Epithelial cell of umbilical artery (primary cell): ENCODE results near the gene CD19. TPM values are rescaled to one million over a fixed set of nuclear protein-coding genes. Genes with fewer than 3 reads are reported as not detected.

Source experiments
- total RNA-seq: library from RNA; depleted of rRNA; stranded (reverse); fragments of >200 nt; gene quantifications from 2 replicates; pipeline ENCODE4 v1.2.3, GENCODE V29; 2014

Gene CD19
- 0.32 TPM in 1 of 2 replicates, not detected in the other for total RNA-seq

DNA sequence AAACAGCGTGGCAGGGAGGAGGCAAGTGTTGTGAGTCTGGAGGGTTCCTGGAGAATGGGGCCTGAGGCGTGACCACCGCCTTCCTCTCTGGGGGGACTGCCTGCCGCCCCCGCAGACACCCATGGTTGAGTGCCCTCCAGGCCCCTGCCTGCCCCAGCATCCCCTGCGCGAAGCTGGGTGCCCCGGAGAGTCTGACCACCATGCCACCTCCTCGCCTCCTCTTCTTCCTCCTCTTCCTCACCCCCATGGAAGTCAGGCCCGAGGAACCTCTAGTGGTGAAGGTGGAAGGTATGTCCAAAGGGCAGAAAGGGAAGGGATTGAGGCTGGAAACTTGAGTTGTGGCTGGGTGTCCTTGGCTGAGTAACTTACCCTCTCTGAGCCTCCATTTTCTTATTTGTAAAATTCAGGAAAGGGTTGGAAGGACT lies at the start of gene CD19:
Gene CD19, plus strand, starts transcription at position 171 of the 425 bp plus-strand sequence. Its CDS starts 30 bp downstream, at position 201.

DNA sequence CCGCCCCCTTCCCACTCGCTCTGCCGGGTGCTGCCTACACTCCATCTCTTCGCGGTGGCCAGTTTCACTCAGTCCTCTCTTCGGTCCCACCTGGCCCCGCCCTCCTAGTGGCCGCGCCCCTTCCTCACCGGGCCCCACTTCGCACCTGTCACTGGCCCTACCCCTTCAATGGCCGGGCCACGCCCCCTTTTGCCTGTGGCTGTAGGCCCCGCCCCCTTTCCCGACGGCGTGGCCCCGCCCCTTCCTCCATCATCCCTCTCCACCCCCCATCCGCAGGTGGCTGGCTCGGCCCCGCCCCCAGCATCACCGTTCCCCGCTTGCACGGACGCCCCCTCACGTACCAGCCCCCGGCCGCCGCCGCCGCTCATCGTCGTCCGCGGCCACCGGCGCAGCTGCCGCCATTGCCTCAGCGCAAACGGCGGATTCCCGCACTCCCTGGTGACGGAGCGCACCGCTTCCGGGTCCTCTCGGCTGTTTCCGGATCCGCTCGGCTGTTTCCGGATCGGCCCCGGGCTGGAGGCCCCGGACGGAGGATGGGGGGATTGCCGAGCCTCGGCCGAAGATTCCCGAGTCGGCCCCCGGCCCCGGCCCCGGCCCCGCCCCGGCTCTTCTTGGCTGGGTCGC lies 6.9 kb upstream of the CD19 start, which contains the start of gene RABEP2:
Gene RABEP2, minus strand, starts transcription at position 477 of the 624 bp plus-strand sequence. Its CDS starts 75 bp downstream, at position 402.

DNA sequence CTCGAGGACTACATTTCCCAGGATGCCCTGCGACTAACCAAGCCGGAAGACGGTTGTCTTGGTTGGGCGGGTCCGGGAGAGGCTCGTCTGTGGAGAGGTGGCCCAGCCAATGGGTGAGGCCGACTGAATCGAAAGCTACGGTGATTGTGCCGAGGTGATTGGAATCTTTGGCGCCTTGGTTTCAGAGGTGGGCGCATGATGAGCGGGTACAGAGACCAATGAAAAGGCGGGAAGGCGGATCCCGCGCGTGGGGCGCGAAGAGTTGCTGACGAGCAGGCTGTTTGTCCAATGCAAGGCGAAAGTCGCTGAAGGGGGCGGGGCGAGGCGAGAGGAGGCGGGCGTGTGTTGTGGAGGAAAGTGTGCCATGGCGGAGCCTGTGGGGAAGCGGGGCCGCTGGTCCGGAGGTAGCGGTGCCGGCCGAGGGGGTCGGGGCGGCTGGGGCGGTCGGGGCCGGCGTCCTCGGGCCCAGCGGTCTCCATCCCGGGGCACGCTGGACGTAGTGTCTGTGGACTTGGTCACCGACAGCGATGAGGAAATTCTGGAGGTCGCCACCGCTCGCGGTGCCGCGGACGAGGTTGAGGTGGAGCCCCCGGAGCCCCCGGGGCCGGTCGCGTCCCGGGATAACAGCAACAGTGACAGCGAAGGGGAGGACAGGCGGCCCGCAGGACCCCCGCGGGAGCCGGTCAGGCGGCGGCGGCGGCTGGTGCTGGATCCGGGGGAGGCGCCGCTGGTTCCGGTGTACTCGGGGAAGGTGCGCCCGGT lies 19.1 kb downstream of the CD19 start, which contains the start of gene NFATC2IP:
Gene NFATC2IP, plus strand, starts transcription at position 290 of the 762 bp plus-strand sequence. Its CDS starts 75 bp downstream, at position 365.

DNA sequence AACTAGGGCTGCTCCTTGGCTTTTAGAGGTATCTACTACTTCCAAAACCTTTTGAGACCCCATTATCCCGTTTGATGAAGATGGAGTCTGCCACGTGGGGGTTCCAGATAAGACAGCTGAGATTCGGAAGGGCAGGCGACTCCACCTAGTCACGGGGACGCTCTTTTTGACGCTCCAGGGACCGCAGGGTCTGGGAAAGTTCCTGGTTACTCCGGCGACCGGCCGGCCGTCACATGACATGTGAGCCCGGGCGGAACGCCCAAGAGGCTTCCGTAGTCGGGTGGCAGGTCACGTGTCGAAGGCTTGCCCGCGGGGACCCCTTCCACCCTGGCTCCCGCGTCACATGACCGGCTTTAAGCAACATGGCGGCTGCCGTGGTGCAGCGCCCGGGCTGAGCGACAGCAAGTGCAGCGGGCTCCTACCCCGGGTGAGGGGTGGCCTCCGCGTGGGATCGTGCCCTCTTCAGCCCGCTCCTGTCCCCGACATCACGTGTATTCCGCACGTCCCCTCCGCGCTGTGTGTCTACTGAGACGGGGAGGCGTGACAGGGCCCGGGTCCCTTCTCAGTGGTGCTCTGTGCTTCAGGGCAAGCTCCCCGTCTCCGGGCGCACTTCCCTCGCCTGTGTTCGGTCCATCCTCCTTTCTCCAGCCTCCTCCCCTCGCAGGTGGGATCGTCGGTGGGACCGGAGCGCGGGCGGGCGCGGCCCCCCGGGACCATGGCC lies 42.8 kb downstream of the CD19 start, which contains the start of gene SPNS1:
Gene SPNS1, plus strand, starts transcription at position 342 of the 721 bp plus-strand sequence. Its CDS starts 374 bp downstream, at position 716.

DNA sequence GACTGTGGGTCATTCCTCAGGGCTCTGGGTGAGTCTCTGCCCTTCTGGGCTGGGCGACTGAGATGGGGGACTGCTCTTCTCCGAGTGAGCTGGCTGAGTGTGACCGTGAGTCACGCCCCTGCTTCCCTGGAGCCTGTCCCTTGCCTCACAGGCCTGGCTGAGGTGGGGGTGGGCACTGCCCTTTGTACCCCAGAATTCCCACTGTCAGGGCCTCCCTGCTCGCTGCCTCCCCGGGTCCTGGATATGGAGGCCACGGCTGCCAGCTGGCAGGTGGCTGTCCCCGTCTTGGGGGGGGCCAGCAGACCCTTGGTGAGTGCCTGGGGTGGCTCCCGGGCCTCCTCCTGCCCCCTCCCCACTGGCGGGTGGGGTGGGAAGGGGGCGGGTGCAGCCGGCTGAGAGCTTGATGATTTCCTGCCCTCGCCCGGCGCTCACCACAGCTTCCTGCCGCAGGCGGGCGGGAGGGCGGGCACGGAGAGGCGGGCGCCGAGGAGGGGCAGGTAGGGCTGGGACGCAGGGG lies 52.9 kb downstream of the CD19 start, which contains the start of gene LAT:
Gene LAT, plus strand, starts transcription at position 434 of the 517 bp plus-strand sequence. CDS start 366 bp downstream, outside the sequence.

Other genes with a start within 250 kb of the CD19 start
- 125 and 219 TPM in 2 replicates for gene EIF3C, start 220.5 kb upstream of the CD19 start, total RNA-seq
- 1.6 and 1.7 TPM in 2 replicates for gene NPIPB9, start 180.2 kb upstream of the CD19 start, total RNA-seq
- gene ATXN2L, start 109.0 kb upstream of the CD19 start, total RNA-seq: 25.7 and 26.3 TPM in 2 replicates
- 150 and 187 TPM in 2 replicates for gene TUFM, start 85.6 kb upstream of the CD19 start, total RNA-seq
- 6.8 and 7.3 TPM in 2 replicates for gene SH2B1, start 68.1 kb upstream of the CD19 start, total RNA-seq
- under 0.01 and 0.30 TPM in 2 replicates for gene ATP2A1, start 53.5 kb upstream of the CD19 start, total RNA-seq
- 41.3 and 48.5 TPM in 2 replicates for gene RABEP2, start 6.7 kb upstream of the CD19 start, total RNA-seq
- gene NFATC2IP, start 19.0 kb downstream of the CD19 start, total RNA-seq: 14.9 and 20.1 TPM in 2 replicates
- gene SPNS1, start 42.8 kb downstream of the CD19 start, total RNA-seq: 22.8 and 24.0 TPM in 2 replicates
- gene LAT, start 53.1 kb downstream of the CD19 start, total RNA-seq: 0.15 and 0.65 TPM in 2 replicates